Neural progenitor cell (in vitro differentiated cells): ENCODE measurements around the gene ZDHHC14.

Source experiments
- CTCF ChIP-seq: fragments of 200-600 bp; sonication (generic); IDR thresholded peaks from 2 replicates; pipeline ENCODE4 v1.5.1; 2017; ENCODE audit warnings: antibody characterized with exemption, mild to moderate bottlenecking
- EZH2 ChIP-seq: fragments of 200-600 bp; sonication (generic); IDR thresholded peaks from 2 replicates; pipeline ENCODE4 v1.6.1; 2017; ENCODE audit warnings: antibody characterized with exemption, mild to moderate bottlenecking, moderate library complexity
- EZH2phosphoT487 ChIP-seq: fragments of 200-600 bp; sonication (generic); IDR thresholded peaks from 2 replicates; pipeline ENCODE4 v1.6.1; 2017; ENCODE audit warnings: antibody characterized with exemption

DNA sequence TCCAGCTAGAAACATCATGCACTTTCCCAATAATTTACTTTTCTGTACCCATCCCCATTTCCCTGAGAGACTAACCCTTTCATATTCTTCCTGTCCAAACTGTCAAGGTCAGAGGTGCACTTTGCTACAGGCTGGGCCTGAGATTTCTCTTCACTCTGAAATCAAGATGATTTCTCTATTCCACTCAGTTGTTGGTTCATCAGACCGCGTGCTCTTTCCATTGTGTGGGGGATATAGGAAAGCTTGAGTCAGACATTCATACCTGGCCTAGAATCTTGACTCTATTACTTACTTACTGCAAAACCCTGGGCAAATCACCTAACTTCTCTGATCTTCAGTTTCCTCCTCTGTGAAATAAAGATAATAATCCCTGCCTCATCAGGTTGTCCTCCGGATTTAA lies 4.7 kb upstream of the ZDHHC14 start:
- TF ChIP-seq CTCF (no peak), EZH2 (no peak), EZH2phosphoT487 (no peak)
